GM19372 (cell line): Measurements from ENCODE around the gene DBF4B.
"Not testable (repeated sequence)": the region's sequence is repeated elsewhere in the genome, so short reads cannot be mapped to it uniquely, and the experiment has no call there.

ENCODE experiments used
- ATAC-seq: cut with Tn5 transposase; IDR thresholded peaks from one replicate; pipeline ENCODE4 v1.9.1; 2021; ENCODE audit warnings: mild to moderate bottlenecking, low read depth, moderate library complexity; ENCODE audit not compliant: unreplicated experiment

The DBF4B gene

GRCh38 chr17:44722254-44722653 lies 13.8 kb downstream of the DBF4B start:
- no peak for ATAC-seq

GRCh38 chr17:44726121-44726520 lies 17.7 kb downstream of the DBF4B start:
- not testable (repeated sequence) for ATAC-seq

- no peak for ATAC-seq
These were observed 25.3 kb downstream of the DBF4B start for GRCh38 chr17:44733753-44734152.

GRCh38 chr17:44734272-44734671 lies 25.8 kb downstream of the DBF4B start:
- ATAC-seq, result no peak

- ATAC-seq, result no peak
These were observed 28.2 kb downstream of the DBF4B start for GRCh38 chr17:44736551-44737240.

GRCh38 chr17:44738214-44738906 lies 29.9 kb downstream of the DBF4B start:
- ATAC-seq, result no peak

GRCh38 chr17:44741316-44741715 lies 32.9 kb downstream of the DBF4B start:
- no peak for ATAC-seq

GRCh38 chr17:44745301-44745700 lies 36.8 kb downstream of the DBF4B start:
- ATAC-seq, result no peak

- not testable (repeated sequence) for ATAC-seq
These were observed 37.3 kb downstream of the DBF4B start for GRCh38 chr17:44745738-44746137.

GRCh38 chr17:44747566-44747965 lies 39.1 kb downstream of the DBF4B start:
- no peak for ATAC-seq

- no peak for ATAC-seq
These were observed 40.9 kb downstream of the DBF4B start for GRCh38 chr17:44749076-44749979.

- ATAC-seq, result no peak
These were observed 41.5 kb downstream of the DBF4B start for GRCh38 chr17:44749980-44750318.

GRCh38 chr17:44751331-44751730 lies 42.9 kb downstream of the DBF4B start:
- no peak for ATAC-seq

- no peak for ATAC-seq
These were observed 43.3 kb downstream of the DBF4B start for GRCh38 chr17:44751806-44752205.

GRCh38 chr17:44752953-44753861 lies 44.7 kb downstream of the DBF4B start:
- ATAC-seq, result no peak

GRCh38 chr17:44754276-44754675 lies 45.8 kb downstream of the DBF4B start:
- no peak for ATAC-seq

- not testable (repeated sequence) for ATAC-seq
These were observed 46.7 kb downstream of the DBF4B start for GRCh38 chr17:44755180-44755579.

- ATAC-seq, result no peak
These were observed 48.8 kb downstream of the DBF4B start for GRCh38 chr17:44757045-44757917.

GRCh38 chr17:44757918-44758413 lies 49.5 kb downstream of the DBF4B start:
- no peak for ATAC-seq
